ENCODE measurements around the gene RGL2.

- TF ChIP-seq, protein P1, sequence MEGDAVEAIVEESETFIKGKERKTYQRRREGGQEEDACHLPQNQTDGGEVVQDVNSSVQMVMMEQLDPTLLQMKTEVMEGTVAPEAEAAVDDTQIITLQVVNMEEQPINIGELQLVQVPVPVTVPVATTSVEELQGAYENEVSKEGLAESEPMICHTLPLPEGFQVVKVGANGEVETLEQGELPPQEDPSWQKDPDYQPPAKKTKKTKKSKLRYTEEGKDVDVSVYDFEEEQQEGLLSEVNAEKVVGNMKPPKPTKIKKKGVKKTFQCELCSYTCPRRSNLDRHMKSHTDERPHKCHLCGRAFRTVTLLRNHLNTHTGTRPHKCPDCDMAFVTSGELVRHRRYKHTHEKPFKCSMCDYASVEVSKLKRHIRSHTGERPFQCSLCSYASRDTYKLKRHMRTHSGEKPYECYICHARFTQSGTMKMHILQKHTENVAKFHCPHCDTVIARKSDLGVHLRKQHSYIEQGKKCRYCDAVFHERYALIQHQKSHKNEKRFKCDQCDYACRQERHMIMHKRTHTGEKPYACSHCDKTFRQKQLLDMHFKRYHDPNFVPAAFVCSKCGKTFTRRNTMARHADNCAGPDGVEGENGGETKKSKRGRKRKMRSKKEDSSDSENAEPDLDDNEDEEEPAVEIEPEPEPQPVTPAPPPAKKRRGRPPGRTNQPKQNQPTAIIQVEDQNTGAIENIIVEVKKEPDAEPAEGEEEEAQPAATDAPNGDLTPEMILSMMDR (conservative IDR thresholded peaks at IDR 0.05; ENCODE audit: low read length): no peak
- TF ChIP-seq EZH2phosphoT487 (IDR thresholded peaks at IDR 0.05; ENCODE audit: borderline replicate concordance, low read depth, low read length): no peak
Measured at GRCh38 chr6:33249732-33250630, 48.8 kb downstream of the RGL2 start.

All from OCI-LY7 (cell line).